Panc1 (cell line): ENCODE measurements around the gene CACNG7. TPM values are rescaled to one million over a fixed set of nuclear protein-coding genes. Genes with fewer than 3 reads are reported as not detected.

ENCODE experiments used
- ATAC-seq: fragments of 200-7000 bp; cut with Tn5 transposase; 2 replicates; pipeline ENCODE4 v1.9.1; 2020; ENCODE audit warnings: mild to moderate bottlenecking, moderate library complexity
- BruUV-seq: library from RNA; stranded (reverse); fragments of 400-500 nt; replicated peaks from 2 replicates; lab custom pipeline; 2021; lab: Mats Ljungman, UMichigan
- CTCF ChIA-PET: fragments of 300-600 bp; sonication (Branson Sonifier 250); formaldehyde crosslinking; loops from one replicate; lab custom pipeline; 2022; ENCODE audit warnings: antibody characterized with exemption; lab: Charles Lee
- POLR2A ChIA-PET: fragments of 300-600 bp; sonication (Branson Sonifier 250); formaldehyde crosslinking; loops from one replicate; lab custom pipeline; 2022; ENCODE audit warnings: antibody characterized with exemption; lab: Charles Lee
- DNase-seq: peaks from one replicate; pipeline ENCODE4 v3.0.0-alpha.2; 2010; ENCODE audit warnings: low read depth, low spot score
- H3K27ac ChIP-seq: 2 replicates; pipeline ENCODE4 v1.5.1; 2011; ENCODE audit warnings: mild to moderate bottlenecking, low read length, inconsistent platforms
- H3K27me3 ChIP-seq: fragments of 200-500 bp; sonication (Bioruptor generic); 2 replicates; pipeline ENCODE4 v1.6.0; 2014; ENCODE audit warnings: low read length, inconsistent platforms; ENCODE audit not compliant: control insufficient read depth, insufficient read depth
- H3K36me3 ChIP-seq: fragments of 200-500 bp; sonication (Bioruptor generic); 2 replicates; pipeline ENCODE4 v1.5.1; 2014; ENCODE audit warnings: inconsistent platforms, mild to moderate bottlenecking, low read length, moderate library complexity; ENCODE audit not compliant: control insufficient read depth, insufficient read depth
- H3K4me1 ChIP-seq: 2 replicates; pipeline ENCODE4 v1.5.1; 2011; ENCODE audit warnings: inconsistent platforms, mild to moderate bottlenecking, low read length, moderate library complexity; ENCODE audit not compliant: control insufficient read depth, insufficient read depth
- H3K4me3 ChIP-seq, 2 experiments: 2 replicates each; pipeline ENCODE4 v1.5.1; 2011 to 2012; ENCODE audit warnings: low read depth in 2 of 2, low read length in 2 of 2, mild to moderate bottlenecking in 2 of 2, inconsistent platforms in 1 of 2, moderate library complexity in 1 of 2
- H3K9me3 ChIP-seq: fragments of 200-500 bp; sonication (Bioruptor generic); 2 replicates; pipeline ENCODE4 v1.5.1; 2014; ENCODE audit warnings: low read depth, mild to moderate bottlenecking, inconsistent platforms, low read length, moderate library complexity; ENCODE audit not compliant: control insufficient read depth, insufficient read depth
- POLR2AphosphoS5 ChIP-seq: IDR thresholded peaks from 2 replicates; pipeline ENCODE4 v1.6.1; 2012; ENCODE audit warnings: mild to moderate bottlenecking, low read depth, low read length, moderate library complexity
- REST ChIP-seq, 2 experiments: IDR thresholded peaks; 2 replicates each; pipeline ENCODE4 v1.6.1; 2011 to 2012; ENCODE audit warnings: low read depth in 2 of 2, control low read depth in 1 of 2, low read length in 1 of 2, mild to moderate bottlenecking in 1 of 2, moderate library complexity in 1 of 2; ENCODE audit not compliant: insufficient read depth in 1 of 2
- SIN3A ChIP-seq: IDR thresholded peaks from 2 replicates; pipeline ENCODE4 v1.6.1; 2012; ENCODE audit warnings: low read depth, mild to moderate bottlenecking, low read length, moderate library complexity, borderline replicate concordance; ENCODE audit not compliant: insufficient read depth
- TCF7L2 ChIP-seq: IDR thresholded peaks from 2 replicates; pipeline ENCODE4 v1.6.1; 2011; ENCODE audit warnings: mild to moderate bottlenecking, low read depth, low read length, inconsistent platforms
- in situ Hi-C: cut with HindIII; loops from 2 replicates; pipeline ENCODE4 v1.10.0; 2016; ENCODE audit warnings: low sequenced_read_pairs, low pct_unique_long_range_greater_than_20kb
- intact Hi-C: fragments of 100-400 bp; cut with micrococcal nuclease; formaldehyde crosslinking; loops from one replicate; pipeline ENCODE4 v1.10.0; 2022; ENCODE audit not compliant: unreplicated experiment
- total RNA-seq: library from RNA; stranded (reverse); gene quantifications from one replicate; pipeline ENCODE4 v1.2.1, GENCODE V29; 2021; ENCODE audit not compliant: unreplicated experiment
- TF ChIP-seq, protein P1 (sequence below): fragments of 450-650 bp; IDR thresholded peaks from 2 replicates; pipeline ENCODE4 v1.5.1; 2017; ENCODE audit warnings: mild to moderate bottlenecking

Gene CACNG7
- total RNA-seq, 1 experiment from 2014 or later: 7.7 TPM

DNA sequence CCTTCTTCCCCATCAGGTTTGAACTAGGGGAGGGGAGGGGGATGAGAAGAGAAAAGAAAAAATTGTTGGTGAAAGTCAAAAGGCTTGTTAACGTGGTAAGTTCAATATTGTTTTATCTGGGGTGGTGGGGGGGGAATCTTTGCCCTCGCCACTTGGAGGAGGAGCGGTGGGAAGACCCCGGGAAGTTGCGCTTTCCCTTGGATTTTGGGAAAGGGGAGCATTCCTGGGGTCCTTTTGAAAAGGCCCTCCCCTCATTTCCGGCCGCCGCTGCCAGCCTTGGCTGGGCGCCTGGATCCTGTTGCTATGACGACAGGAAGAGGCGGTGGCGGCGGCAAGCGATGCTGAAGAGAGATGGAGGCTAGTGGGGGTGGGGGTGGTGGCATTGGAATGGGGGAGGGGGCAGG, 49.1 kb downstream of the CACNG7 start:
- Histone ChIP-seq H3K36me3 (no peaks in the 10 kb centered on the region), H3K27ac (no peak overlapping the region), H3K9me3 (no peaks in the 10 kb centered on the region), H3K27me3 (no peaks in the 10 kb centered on the region), H3K4me3 (no peak overlapping the region), H3K4me1 (peaks cover 25% of the 10 kb centered on the region)
- no peak for TF ChIP-seq POLR2AphosphoS5
- no peak for TF ChIP-seq REST (IDR thresholded peaks at IDR 0.05; ENCODE audit: insufficient read depth in 1 of 2, low read depth in 2 of 2, low read length in 1 of 2)
- TF ChIP-seq TCF7L2: no peak
- no TSS peak for BruUV-seq
- ChIA-PET POLR2A (no interaction called here), CTCF (no interaction called here)
- no peak for ATAC-seq
- no peak for DNase-seq
- in situ Hi-C loops: no loop called here
- intact Hi-C loops: no loop called here

DNA sequence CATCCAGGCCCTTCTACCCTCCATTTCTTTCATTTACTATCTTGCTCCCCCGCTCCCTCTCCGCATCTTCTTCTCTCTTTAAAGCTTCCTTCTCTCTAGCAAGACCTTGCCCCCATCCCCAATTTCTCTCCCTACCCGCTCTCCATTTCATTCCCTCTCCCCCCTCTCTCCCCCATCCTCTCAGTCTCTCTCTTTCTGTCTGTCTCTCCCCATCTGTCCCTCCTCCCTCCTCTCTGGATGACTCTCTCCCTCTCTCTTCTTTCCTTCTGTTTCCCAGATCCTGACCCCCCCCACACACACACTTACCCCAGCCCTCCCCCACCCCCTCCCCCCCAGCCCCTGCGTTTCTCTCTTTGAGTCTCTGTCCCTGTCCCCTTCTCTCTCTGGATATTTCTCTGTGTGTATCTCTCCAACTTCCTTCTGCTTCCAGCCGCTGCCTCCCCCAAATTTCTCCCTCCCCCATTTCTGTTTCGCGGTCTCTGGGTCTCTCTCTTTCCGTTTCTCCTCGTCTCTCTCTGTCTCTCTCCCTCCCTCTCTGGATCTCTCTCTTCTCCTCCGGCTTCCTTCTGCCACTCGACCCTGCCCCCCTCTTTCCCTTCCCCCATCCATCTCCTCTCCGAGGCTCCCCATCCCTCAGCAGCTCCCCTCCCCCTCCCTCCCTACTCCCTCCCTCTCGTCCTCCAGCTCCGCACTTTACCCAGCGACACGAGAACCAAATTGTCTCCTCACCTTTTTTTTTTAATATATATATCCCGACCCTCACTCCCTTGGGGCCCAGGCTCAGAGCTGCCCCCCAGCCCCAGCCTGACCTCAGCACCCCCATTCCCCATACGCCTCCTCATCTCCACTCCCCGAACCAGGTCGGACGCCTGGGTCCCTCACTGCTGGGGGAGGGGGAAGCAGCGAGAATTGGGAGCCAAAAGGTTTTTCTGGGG, 50.0 kb downstream of the CACNG7 start:
- CTCF ChIA-PET: interaction anchor here (0.7 kb wide), 1 partner anchor 21 kb away, joined by 3 read pairs; no protein-coding TSS in a partner anchor

More for the DNA sequence above, 50.0 kb downstream of the CACNG7 start:
- no peak for ATAC-seq
- no peak for DNase-seq
- no peak for TF ChIP-seq REST (IDR thresholded peaks at IDR 0.05; ENCODE audit: insufficient read depth in 1 of 2, low read depth in 2 of 2, low read length in 1 of 2)
- TF ChIP-seq, protein P1, sequence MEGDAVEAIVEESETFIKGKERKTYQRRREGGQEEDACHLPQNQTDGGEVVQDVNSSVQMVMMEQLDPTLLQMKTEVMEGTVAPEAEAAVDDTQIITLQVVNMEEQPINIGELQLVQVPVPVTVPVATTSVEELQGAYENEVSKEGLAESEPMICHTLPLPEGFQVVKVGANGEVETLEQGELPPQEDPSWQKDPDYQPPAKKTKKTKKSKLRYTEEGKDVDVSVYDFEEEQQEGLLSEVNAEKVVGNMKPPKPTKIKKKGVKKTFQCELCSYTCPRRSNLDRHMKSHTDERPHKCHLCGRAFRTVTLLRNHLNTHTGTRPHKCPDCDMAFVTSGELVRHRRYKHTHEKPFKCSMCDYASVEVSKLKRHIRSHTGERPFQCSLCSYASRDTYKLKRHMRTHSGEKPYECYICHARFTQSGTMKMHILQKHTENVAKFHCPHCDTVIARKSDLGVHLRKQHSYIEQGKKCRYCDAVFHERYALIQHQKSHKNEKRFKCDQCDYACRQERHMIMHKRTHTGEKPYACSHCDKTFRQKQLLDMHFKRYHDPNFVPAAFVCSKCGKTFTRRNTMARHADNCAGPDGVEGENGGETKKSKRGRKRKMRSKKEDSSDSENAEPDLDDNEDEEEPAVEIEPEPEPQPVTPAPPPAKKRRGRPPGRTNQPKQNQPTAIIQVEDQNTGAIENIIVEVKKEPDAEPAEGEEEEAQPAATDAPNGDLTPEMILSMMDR: no peak
- no peak for TF ChIP-seq TCF7L2
- TF ChIP-seq SIN3A: no peak
- no peak for TF ChIP-seq POLR2AphosphoS5
- Histone ChIP-seq H3K36me3 (no peaks in the 10 kb centered on the region), H3K4me3 (peak overlapping the region; percentile 27 to 83), H3K27ac (peak overlapping the region; percentile 67; the same call in 1 of the 2 replicates), H3K9me3 (no peaks in the 10 kb centered on the region), H3K4me1 (peaks cover 25% of the 10 kb centered on the region), H3K27me3 (no peaks in the 10 kb centered on the region)
- in situ Hi-C loops (no loop called here), intact Hi-C loops (no loop called here)
- POLR2A ChIA-PET: interaction anchor here (0.6 kb wide), 1 partner anchor 22 kb away, joined by 3 read pairs; no protein-coding TSS in a partner anchor
- BruUV-seq: no TSS peak
